Activated effector memory CD4-positive, alpha-beta T cell treated with Interleukin-2 at 50 U/mL for 16 hours (primary cell): ENCODE measurements around the gene MED31.
"Not testable (repeated sequence)": the region's sequence is repeated elsewhere in the genome, so short reads cannot be mapped to it uniquely, and the experiment has no call there.

Experiments
- DNase-seq: peaks from one replicate; pipeline ENCODE4 v3.0.0-alpha.2; 2020

The MED31 gene

DNA sequence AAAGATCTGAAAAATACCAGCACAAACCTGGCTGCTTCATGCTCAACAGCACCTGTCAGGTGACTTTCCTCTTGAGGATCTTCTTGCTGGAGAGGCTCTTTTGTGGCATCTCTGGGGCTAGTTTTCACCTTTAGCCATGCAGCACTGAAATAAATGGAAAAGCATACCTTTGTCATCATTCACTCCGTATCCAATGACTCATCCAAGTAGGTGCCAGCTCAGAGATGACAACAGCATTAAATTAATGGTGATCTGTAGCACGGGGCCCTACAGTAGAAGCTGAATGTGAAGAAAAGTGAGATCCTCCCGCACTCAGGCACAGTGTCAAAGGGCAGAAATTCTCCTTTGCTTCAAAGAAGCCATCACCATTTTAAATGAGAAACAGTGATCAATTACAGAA is 43.1 kb downstream of the MED31 start:
- DNase-seq = no peak

DNA sequence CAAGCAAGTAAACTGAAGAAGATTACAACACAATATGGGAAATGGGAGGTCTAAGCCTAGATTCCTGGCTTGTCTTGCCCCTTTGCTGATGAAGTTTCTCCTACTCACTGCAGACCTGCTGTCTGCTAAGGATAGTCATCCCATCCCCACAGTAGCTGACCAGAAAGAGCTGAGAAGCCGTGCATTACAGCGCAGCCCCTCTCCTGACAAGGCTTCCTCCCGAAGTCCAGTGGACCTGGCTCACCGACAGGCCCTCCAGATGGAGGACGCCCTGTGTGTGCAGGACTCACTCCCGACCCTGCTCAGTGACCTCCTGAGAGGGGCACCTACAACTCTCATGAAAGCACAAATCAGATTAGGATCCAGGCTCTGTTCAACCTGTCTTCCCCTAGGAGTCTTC is 46.3 kb downstream of the MED31 start:
- DNase-seq = no peak

DNA sequence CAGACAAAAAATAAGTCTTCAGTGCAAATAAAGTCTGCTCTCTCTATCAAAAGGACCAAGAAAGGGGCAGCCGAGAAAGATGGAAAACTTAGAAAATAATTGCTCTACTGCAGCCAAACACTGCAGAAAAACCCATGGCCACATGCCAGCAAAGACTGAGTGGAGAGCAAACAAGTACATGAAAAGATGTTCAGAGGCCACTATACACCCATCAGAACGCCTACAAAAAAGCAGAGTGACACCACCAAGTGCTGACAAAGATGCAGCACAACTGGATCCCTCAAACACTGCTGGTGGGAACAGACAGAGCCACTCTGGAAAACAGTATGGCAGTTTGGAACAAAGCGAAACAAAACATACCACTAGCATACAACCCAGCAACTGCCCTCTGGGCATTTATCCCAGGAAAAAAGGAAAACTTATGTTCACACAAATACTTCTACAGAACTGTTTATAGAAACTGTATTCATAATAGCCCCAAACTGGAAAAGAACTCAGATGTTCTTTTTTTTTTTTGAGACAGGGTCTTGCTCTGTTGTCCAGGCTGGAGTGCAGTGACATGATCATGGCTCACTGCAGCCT is 47.6 kb downstream of the MED31 start:
- DNase-seq = no peak

DNA sequence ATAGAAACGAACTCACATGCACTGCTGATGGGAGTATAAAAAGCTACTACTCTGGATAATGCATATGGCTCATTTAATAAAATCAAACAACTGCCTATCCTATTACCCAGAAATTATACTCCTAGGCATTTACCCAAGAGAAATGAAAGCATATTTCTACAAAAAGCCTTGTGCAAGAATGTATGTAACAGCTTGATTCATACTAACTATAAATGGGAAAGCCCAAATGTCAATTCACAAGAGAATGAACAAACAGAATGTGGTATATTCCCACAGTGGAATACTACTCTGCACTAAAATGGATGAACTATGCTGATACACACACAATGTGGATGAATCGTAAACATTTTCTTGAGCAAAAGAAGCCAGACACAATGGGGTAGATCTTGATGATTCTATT is 49.3 kb downstream of the MED31 start:
- no peak for DNase-seq

DNA sequence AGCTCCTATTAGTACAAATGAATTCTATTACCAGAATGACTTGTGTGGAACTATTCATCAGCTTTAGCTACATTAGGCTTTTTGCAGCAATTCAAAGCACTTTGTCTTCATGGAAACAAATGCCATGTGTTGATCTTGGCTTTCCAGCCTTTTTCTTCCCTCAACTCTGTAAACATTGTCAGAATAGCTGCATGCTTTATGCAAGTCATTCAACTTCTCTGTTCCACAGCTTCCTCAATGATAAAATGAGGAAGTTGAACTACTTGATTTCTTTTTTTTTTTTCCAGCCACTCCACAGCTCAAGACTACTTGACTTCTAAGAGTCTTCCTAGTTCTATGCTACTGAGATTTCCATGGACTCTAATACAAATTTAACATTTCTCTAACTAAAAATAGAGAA is 52.0 kb downstream of the MED31 start:
- no peak for DNase-seq

DNA sequence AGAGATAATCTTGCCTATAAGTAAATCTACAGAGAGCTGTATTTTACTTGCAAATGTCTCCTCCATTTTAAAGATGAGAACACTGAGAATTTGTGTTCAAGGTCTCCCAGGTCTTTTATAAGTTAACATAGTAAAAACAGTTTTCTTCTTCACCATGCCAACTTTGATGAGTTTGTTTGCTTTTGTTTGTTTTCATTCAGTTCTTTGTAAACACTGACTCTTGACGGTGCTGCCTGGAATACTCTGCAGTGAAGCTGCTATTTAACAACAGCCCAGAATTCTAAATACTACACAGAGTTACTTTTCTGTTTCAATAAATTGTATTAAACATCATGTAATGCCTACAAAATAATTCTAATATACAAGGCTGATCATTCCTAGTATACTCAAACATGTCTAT is 53.7 kb downstream of the MED31 start:
- DNase-seq = no peak

DNA sequence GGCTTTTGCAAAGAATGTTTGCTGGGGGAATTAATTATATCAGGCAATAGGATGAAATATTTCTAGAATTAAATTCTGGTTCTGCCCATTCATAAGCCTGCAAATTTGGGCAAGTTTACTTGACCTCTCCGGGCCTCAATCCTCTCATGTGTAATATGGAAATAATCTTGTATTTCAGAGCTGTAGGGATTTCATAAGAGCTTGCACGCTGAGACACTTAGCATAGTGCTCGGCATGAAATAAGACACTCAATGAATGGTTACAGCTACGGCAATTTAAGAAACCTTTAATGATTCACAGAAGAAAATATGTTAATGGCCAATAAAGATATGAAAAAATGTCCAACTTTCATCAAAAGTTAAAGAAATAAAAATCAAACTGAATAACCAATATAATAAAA is 54.5 kb downstream of the MED31 start:
- no peak for DNase-seq

DNA sequence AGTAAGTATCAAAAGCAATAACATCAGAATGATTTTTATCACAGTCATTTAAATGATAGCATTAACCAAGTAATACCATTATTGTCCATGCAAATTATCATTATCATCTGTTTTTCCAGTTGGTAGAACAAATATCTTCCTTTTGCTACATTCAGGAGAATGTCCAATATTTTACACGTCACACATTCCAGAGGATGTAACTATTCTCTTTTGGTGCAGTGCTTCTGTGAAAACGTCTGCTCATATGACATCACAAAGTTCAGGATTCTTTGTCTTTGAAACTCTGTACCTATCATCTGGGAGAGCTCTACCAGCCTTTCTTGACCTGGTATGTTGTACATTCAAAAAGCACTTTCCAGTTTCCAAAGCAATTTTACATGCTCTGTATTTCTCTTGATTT is 54.9 kb downstream of the MED31 start:
- DNase-seq = no peak

DNA sequence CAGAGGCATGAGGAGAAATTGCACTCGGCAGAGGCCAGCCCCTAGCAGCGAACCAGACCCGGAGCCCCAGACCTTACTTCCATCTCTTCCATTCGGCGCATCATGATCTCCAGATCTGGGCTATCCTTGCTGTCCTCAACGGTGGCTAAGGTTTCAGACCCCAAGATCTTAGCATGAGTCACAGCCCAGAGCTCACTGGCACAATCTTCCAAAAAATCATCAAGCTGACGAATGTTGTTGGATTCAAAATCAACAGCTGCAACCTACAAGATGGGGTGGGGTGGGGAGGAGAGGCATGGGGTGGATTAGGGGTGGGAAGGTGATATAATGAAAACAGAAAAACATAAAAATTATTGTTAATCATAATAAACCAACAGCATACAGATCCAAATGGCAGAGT is 55.3 kb downstream of the MED31 start:
- no peak for DNase-seq

DNA sequence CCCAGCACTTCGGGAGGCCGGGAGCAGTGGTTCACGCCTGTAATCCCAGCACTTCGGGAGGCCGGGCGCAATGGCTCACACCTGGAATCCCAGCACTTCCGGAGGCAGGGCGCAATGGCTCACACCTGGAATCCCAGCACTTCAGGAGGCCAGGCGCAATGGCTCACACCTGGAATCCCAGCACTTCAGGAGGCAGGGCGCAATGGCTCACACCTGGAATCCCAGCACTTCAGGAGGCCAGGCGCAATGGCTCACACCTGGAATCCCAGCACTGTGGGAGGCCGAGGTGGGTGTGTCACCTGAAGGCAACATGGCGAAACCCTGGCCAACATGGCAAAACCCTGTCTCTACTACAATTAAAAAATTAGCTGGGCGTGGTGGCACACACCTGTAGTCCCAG is 58.0 kb downstream of the MED31 start:
- not testable (repeated sequence) for DNase-seq
